Lung (tissue), 16 donors: ENCODE data around the gene PFKFB2. TPM values are rescaled to one million over a fixed set of nuclear protein-coding genes. Genes with fewer than 3 reads are reported as not detected.
A peak's percentile ranks its signal among the peaks of the same experiment; 100 is the strongest.

ENCODE experiments used
- ATAC-seq: fragments of 200-7000 bp; cut with Tn5 transposase; one replicate; pipeline ENCODE4 v1.9.1; 2020; ENCODE audit warnings: moderate number of reproducible peaks; ENCODE audit not compliant: insufficient read depth, low FRiP score
- DNase-seq, 3 donors: peaks; one replicate each; pipeline ENCODE4 v3.0.0-alpha.2; 2013 to 2017
- H3K27ac ChIP-seq, 2 donors: one replicate each; pipeline ENCODE4 v1.5.1; 2013; ENCODE audit warnings: mild to moderate bottlenecking in 2 of 2, moderate library complexity in 2 of 2, control low read depth in 1 of 2, inconsistent platforms in 1 of 2, low read depth in 1 of 2, low read length in 1 of 2
- H3K27me3 ChIP-seq, 3 donors: one replicate each; pipeline ENCODE4 v1.5.1; 2013; ENCODE audit warnings: low read length in 2 of 3; ENCODE audit not compliant: control insufficient read depth in 3 of 3, insufficient read depth in 3 of 3
- H3K36me3 ChIP-seq, 4 donors: one replicate each; pipeline ENCODE4 v1.5.1; 2013; ENCODE audit warnings: low read length in 4 of 4, mild to moderate bottlenecking in 1 of 4, moderate library complexity in 1 of 4; ENCODE audit not compliant: control insufficient read depth in 4 of 4, insufficient read depth in 4 of 4
- H3K4me1 ChIP-seq, 5 donors: one replicate each; pipeline ENCODE4 v1.5.1; 2013; ENCODE audit warnings: low read length in 5 of 5, mild to moderate bottlenecking in 2 of 5, moderate library complexity in 1 of 5; ENCODE audit not compliant: control insufficient read depth in 5 of 5, insufficient read depth in 5 of 5
- H3K4me3 ChIP-seq: one replicate; pipeline ENCODE4 v1.5.1; 2013; ENCODE audit warnings: mild to moderate bottlenecking, control low read depth, moderate library complexity
- H3K9ac ChIP-seq, 2 donors: one replicate each; pipeline ENCODE4 v1.5.1; 2013; ENCODE audit warnings: low read length in 2 of 2, control low read depth in 1 of 2; ENCODE audit not compliant: insufficient read depth in 1 of 2
- H3K9me3 ChIP-seq, 4 donors: one replicate each; pipeline ENCODE4 v1.5.1; 2013; ENCODE audit warnings: low read length in 3 of 4, mild to moderate bottlenecking in 1 of 4, moderate library complexity in 1 of 4; ENCODE audit not compliant: control insufficient read depth in 4 of 4, insufficient read depth in 3 of 4
- WGBS, 2 donors: extraction: QIAGEN DNeasy Blood & Tissue Kit; methylation state at CpG; one replicate each; pipeline ENCODE4 v1.1.7; 2013; 5-methylcytosine and 5-hydroxymethylcytosine counted together
- long read RNA-seq, 5 donors: transcript quantifications; one replicate each; lab custom pipeline, GENCODE V29; 2026
- polyA plus RNA-seq, 2 donors: library from polyadenylated mRNA; stranded (reverse); fragments of 200-250 nt; gene quantifications; one replicate each; pipeline ENCODE4 v1.2.1, GENCODE V29; 2013
- total RNA-seq, 2 donors: library from RNA; depleted of rRNA in 1 of 2; stranded (reverse); fragments of >200 nt in 1 of 2; gene quantifications; one replicate each; pipeline ENCODE4 v1.2.1, GENCODE V29; 2014 to 2021
- TF ChIP-seq, protein P1 (sequence below): IDR thresholded peaks from 2 replicates; pipeline ENCODE4 v1.5.1; 2012; ENCODE audit warnings: mild to moderate bottlenecking; ENCODE audit errors: control extremely low read depth, extremely low read depth
- donor health status: control.
- donor health status: control.
- donor health status: Bipolar disorder and iron deficiency.
- donor health status: healthy.
- donor health status: DM: yes; HTN: yes; CAD: no.

Gene PFKFB2
- 10 to 100 TPM; 50.8 to 52.3 TPM for total RNA-seq
- 10 to 100 TPM; 19.9 to 28.4 TPM for polyA plus RNA-seq
- long read RNA-seq, donor 1, full-length matches to known transcripts: 2 of 2 reads
- long read RNA-seq, donor 1, partial matches to known transcripts: 0 of 2 reads
- long read RNA-seq, donor 1, other reads (novel, unspliced or antisense): 0 of 2 reads
- long read RNA-seq, donor 2: 0 reads
- long read RNA-seq, donor 3, full-length matches to known transcripts: 1 of 1 reads
- long read RNA-seq, donor 3, partial matches to known transcripts: 0 of 1 reads
- long read RNA-seq, donor 3, other reads (novel, unspliced or antisense): 0 of 1 reads
- long read RNA-seq, donor 4: 0 reads
- long read RNA-seq, donor 5, full-length matches to known transcripts: 1 of 1 reads
- long read RNA-seq, donor 5, partial matches to known transcripts: 0 of 1 reads
- long read RNA-seq, donor 5, other reads (novel, unspliced or antisense): 0 of 1 reads

DNA sequence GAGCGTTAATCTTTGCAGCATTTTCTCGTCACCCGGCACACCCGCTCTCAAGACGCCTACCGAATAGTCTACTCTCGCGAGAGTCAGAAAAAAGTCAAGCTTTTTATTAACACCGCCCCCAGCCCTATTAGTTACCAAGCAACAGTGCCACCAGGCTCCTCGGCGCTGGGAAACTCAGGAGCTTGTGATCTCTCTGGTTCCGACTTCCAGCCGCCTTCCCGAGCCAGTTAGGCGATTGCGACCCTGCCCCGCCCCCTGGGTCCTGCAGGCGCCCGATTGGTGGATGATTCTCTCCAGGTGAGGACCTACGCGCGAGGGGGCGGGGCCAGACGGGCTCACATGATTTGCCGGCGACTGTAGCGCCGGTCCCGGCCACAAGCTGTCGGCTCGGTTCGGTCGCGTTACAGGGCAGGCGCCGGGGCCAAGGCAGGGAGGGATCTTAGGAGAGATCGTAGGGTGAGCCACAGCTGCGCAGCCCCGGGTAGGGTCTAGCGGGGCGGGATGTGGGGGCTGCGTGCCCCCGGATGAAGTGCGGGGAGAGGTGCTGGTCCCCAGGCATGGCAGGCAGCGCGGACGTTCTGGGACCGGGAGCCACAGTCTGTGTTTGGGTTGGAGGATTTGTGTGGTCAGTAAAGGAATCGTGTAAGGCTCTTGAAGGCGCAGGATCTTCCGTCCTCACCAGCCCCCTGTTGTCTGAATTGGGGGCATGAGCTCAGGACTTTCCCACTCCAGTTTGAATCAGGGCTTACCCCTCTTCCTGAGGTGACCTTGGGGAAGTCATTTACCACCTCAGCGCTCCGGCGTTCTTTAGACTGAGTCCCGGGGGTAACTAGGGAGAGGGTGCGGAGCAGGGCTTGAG, at the start of gene PFKFB2:
TSS of gene PFKFB2 (plus strand) at position 365 of the 859 bp plus-strand sequence. CDS start 1,443 bp downstream, outside the sequence.
- ATAC-seq (peak; percentile 85), DNase-seq (peak; percentile 96 to 98 (median 97))
- Histone ChIP-seq H3K4me3 (peak within 1 kb of the TSS; percentile 66), H3K4me1 (peaks cover 0 to 15% (median 5%) of the 10 kb centered on the region in 5 donors), H3K9ac (peak within 1 kb of the TSS; percentile 79 to 85), H3K9me3 (no peaks in the 10 kb centered on the region), H3K27ac (peak within 1 kb of the TSS; percentile 85 to 97), H3K27me3 (no peaks in the 10 kb centered on the region), H3K36me3 (peaks cover 3 to 15% (median 9%) of the 10 kb centered on the region in 4 donors)
- WGBS, 2 donors: 5% methylated on average over 56 of the region's 56 CpGs
- TF ChIP-seq, protein P1, sequence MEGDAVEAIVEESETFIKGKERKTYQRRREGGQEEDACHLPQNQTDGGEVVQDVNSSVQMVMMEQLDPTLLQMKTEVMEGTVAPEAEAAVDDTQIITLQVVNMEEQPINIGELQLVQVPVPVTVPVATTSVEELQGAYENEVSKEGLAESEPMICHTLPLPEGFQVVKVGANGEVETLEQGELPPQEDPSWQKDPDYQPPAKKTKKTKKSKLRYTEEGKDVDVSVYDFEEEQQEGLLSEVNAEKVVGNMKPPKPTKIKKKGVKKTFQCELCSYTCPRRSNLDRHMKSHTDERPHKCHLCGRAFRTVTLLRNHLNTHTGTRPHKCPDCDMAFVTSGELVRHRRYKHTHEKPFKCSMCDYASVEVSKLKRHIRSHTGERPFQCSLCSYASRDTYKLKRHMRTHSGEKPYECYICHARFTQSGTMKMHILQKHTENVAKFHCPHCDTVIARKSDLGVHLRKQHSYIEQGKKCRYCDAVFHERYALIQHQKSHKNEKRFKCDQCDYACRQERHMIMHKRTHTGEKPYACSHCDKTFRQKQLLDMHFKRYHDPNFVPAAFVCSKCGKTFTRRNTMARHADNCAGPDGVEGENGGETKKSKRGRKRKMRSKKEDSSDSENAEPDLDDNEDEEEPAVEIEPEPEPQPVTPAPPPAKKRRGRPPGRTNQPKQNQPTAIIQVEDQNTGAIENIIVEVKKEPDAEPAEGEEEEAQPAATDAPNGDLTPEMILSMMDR: no peak

DNA sequence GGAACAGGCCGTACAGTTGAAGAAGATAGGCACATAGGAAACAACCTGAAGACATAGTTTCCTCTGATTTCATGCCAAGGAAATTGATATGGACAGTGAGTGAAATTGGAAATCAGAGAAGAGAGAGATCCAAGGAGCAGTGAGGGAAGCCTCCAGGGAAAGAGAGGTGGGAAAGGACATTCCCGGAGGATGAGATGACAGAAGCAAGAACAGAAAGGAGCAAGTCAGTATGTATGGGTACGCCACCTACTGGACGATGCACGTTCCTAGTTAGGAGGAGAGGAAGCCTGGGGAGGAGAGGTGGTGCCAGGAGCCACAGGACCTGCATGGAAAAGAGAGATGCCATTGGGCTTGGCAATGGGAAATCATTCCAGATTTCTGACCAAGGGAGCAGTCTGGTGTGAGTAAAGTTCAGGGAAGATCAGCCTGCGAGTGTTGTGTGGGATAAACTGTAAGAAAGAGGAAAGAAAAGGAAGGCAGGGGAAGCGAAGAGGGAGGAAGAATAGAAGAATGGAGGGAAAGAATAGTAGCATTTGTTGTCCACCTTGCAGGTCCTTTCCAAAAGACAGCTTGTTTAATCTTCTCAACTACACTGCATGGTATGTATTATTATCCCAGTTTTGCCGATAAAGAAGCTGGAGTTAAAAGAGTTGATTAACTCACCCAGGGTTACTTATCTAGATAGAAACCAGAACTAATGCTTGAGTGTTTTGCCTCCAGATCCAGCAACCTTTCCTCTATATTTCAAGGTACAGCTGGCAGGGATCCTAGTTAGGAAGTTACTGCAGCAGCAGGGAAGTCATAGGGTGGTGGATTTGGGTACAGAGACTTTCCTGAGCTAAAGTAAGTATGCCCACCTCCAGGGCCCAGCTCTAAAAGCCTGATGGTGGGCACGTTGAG, 47.9 kb upstream of the PFKFB2 start:
- 37 to 48% methylated on average over 9 of the region's 9 CpGs for WGBS, 2 donors
- no peaks in the 10 kb centered on the region for H3K9me3 ChIP-seq
- H3K9ac ChIP-seq: no peak overlapping the region
- H3K4me3 ChIP-seq: no peak overlapping the region
- TF ChIP-seq, protein P1: no peak
- DNase-seq (peak; percentile 39 to 58 (median 42)), ATAC-seq (no peak)
- peaks cover 0 to 15% (median 4%) of the 10 kb centered on the region in 5 donors for H3K4me1 ChIP-seq
- no peaks in the 10 kb centered on the region for H3K36me3 ChIP-seq
- H3K27ac ChIP-seq: peak overlapping the region in 1 of 2 donors; percentile 68
- H3K27me3 ChIP-seq: no peaks in the 10 kb centered on the region

DNA sequence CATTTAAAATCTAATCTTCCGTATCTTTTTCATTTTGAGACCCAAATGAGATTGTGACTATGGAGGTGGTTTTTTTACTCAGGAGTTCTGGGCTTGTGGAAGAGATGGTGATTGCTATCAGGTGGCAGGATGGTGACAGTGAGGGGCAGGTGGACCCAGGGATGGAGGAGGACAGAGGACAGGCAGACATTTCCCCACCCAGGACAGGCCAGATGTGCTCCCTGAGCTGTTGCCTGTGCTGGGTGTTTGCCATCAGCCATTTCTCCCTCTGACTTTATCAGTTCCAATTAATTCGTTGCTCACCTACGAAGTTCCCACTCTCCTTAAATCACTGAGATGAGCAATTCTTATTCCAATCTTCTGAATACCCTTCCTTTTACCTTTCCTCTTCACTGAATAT, 47.0 kb upstream of the PFKFB2 start:
- TF ChIP-seq, protein P1: no peak
- DNase-seq (no peak), ATAC-seq (no peak)
- no peak overlapping the region for H3K9ac ChIP-seq
- peak overlapping the region in 1 of 2 donors; percentile 12 for H3K27ac ChIP-seq
- 87 to 96% methylated on average over 3 of the region's 3 CpGs for WGBS, 2 donors
- no peaks in the 10 kb centered on the region for H3K9me3 ChIP-seq
- H3K4me1 ChIP-seq: peaks cover 0 to 15% (median 4%) of the 10 kb centered on the region in 5 donors
- no peaks in the 10 kb centered on the region for H3K27me3 ChIP-seq
- H3K4me3 ChIP-seq: no peak overlapping the region
- H3K36me3 ChIP-seq: no peaks in the 10 kb centered on the region
